ENCODE measurements around the gene GUCY1A2.

GUCY1A2 gene

GRCh38 chr11:107044503-107044902, 26.2 kb upstream of the GUCY1A2 start:
- no peaks in the 10 kb centered on the region for H3K36me3 ChIP-seq (ENCODE audit: insufficient read depth)
- no peaks in the 10 kb centered on the region for H3K27me3 ChIP-seq (ENCODE audit: insufficient read depth, low read depth)
- peak overlapping the region; percentile 62 for H3K4me2 ChIP-seq
- no peak overlapping the region for H3K9ac ChIP-seq
- TF ChIP-seq CTCF (conservative IDR thresholded peaks at IDR 0.05; ENCODE audit: low read depth, low read length) = no peak
- H2AFZ ChIP-seq (ENCODE audit: low read depth) = no peak overlapping the region
- no peak overlapping the region for H3K27ac ChIP-seq
- H4K20me1 ChIP-seq (ENCODE audit: insufficient read depth) = no peaks in the 10 kb centered on the region
- no peak overlapping the region for H3K4me3 ChIP-seq (IDR thresholded peaks at IDR 0.05; ENCODE audit: insufficient read depth, low read depth, low read length)
- no peaks in the 10 kb centered on the region for H3K79me2 ChIP-seq (ENCODE audit: insufficient read depth, low read depth)
- H3K4me1 ChIP-seq (ENCODE audit: low read depth, poor library complexity, severe bottlenecking) = peaks cover 53% of the 10 kb centered on the region

DNA sequence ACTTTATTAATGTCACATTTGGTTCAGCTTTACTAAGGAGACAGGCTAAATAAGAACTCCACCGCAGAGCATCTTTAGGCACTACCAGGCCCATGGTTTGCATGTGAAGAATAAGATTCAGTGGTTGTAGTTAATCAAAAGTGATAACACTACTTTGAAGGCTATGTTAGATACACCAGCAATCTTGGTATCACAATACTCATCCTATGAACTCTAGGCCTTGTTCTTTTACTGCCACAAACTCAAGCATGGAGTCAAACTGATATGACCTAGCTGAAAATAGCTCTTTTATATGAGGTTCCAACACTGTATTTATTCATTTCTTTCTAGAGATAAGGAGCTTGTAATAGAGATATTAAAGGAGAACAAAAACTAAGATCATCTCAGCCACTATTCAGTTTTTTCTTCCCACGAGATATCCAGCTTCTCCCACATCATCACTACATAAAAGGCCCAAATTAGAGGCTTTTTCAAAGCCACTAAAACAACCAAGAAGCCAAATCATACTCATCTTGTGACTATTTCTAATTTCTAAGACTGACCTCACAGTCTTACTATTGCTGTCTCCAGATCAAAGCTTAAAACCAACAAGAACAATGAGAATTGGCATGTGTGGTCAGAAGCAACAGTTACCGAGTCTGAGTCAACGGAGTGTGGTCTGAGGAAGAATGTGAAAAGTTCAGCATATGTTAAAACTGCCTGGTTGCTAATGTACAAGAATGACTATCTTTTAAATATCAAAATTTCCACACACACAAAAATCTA, 25.1 kb upstream of the GUCY1A2 start:
- H3K4me2 ChIP-seq = peak overlapping the region; percentile 62
- no peak for TF ChIP-seq CTCF (conservative IDR thresholded peaks at IDR 0.05; ENCODE audit: low read depth, low read length)
- H3K9ac ChIP-seq = peak overlapping the region; percentile 31; the same call in 1 of the 2 replicates
- peak overlapping the region; percentile 78 for H3K27ac ChIP-seq
- H3K27me3 ChIP-seq (ENCODE audit: insufficient read depth, low read depth) = no peaks in the 10 kb centered on the region
- H3K36me3 ChIP-seq (ENCODE audit: insufficient read depth) = no peaks in the 10 kb centered on the region
- H3K4me3 ChIP-seq (IDR thresholded peaks at IDR 0.05; ENCODE audit: insufficient read depth, low read depth, low read length) = no peak overlapping the region
- no peaks in the 10 kb centered on the region for H3K79me2 ChIP-seq (ENCODE audit: insufficient read depth, low read depth)
- peaks cover 53% of the 10 kb centered on the region for H3K4me1 ChIP-seq (ENCODE audit: low read depth, poor library complexity, severe bottlenecking)
- H4K20me1 ChIP-seq (ENCODE audit: insufficient read depth) = no peaks in the 10 kb centered on the region
- H2AFZ ChIP-seq (ENCODE audit: low read depth) = peak overlapping the region; percentile 21; the same call in 1 of the 2 replicates

GRCh38 chr11:107042748-107043147, 24.5 kb upstream of the GUCY1A2 start:
- Histone ChIP-seq H2AFZ (ENCODE audit: low read depth) (peak overlapping the region; percentile 21; the same call in 1 of the 2 replicates), H3K27ac (peak overlapping the region; percentile 78)
- TF ChIP-seq CTCF (conservative IDR thresholded peaks at IDR 0.05; ENCODE audit: low read depth, low read length) = no peak

GRCh38 chr11:107041088-107041444, 22.8 kb upstream of the GUCY1A2 start:
- H3K9ac ChIP-seq = peak overlapping the region; percentile 48; the same call in 1 of the 2 replicates
- TF ChIP-seq CTCF (conservative IDR thresholded peaks at IDR 0.05; ENCODE audit: low read depth, low read length) = no peak
- H3K4me3 ChIP-seq (IDR thresholded peaks at IDR 0.05; ENCODE audit: insufficient read depth, low read depth, low read length) = no peak overlapping the region
- H2AFZ ChIP-seq (ENCODE audit: low read depth) = peak overlapping the region; percentile 27; the same call in 1 of the 2 replicates
- no peaks in the 10 kb centered on the region for H3K79me2 ChIP-seq (ENCODE audit: insufficient read depth, low read depth)
- no peaks in the 10 kb centered on the region for H4K20me1 ChIP-seq (ENCODE audit: insufficient read depth)
- no peaks in the 10 kb centered on the region for H3K36me3 ChIP-seq (ENCODE audit: insufficient read depth)
- H3K27ac ChIP-seq = peak overlapping the region; percentile 93
- H3K27me3 ChIP-seq (ENCODE audit: insufficient read depth, low read depth) = no peaks in the 10 kb centered on the region
- peaks cover 60% of the 10 kb centered on the region for H3K4me1 ChIP-seq (ENCODE audit: low read depth, poor library complexity, severe bottlenecking)
- peak overlapping the region; percentile 56 for H3K4me2 ChIP-seq

More at GRCh38 chr11:107042748-107043147, 24.5 kb upstream of the GUCY1A2 start:
- H3K79me2 ChIP-seq (ENCODE audit: insufficient read depth, low read depth) = no peaks in the 10 kb centered on the region
- no peaks in the 10 kb centered on the region for H3K27me3 ChIP-seq (ENCODE audit: insufficient read depth, low read depth)
- no peak overlapping the region for H3K4me3 ChIP-seq (IDR thresholded peaks at IDR 0.05; ENCODE audit: insufficient read depth, low read depth, low read length)
- peak overlapping the region; percentile 62 for H3K4me2 ChIP-seq
- peak overlapping the region; percentile 31; the same call in 1 of the 2 replicates for H3K9ac ChIP-seq
- H4K20me1 ChIP-seq (ENCODE audit: insufficient read depth) = no peaks in the 10 kb centered on the region
- H3K36me3 ChIP-seq (ENCODE audit: insufficient read depth) = no peaks in the 10 kb centered on the region
- H3K4me1 ChIP-seq (ENCODE audit: low read depth, poor library complexity, severe bottlenecking) = peaks cover 54% of the 10 kb centered on the region
